HG03097 (cell line): ENCODE data around the gene CDSN.

Source experiments
- ATAC-seq: cut with Tn5 transposase; IDR thresholded peaks from one replicate; pipeline ENCODE4 v1.9.1; 2021; ENCODE audit not compliant: unreplicated experiment, low FRiP score

The CDSN gene

DNA sequence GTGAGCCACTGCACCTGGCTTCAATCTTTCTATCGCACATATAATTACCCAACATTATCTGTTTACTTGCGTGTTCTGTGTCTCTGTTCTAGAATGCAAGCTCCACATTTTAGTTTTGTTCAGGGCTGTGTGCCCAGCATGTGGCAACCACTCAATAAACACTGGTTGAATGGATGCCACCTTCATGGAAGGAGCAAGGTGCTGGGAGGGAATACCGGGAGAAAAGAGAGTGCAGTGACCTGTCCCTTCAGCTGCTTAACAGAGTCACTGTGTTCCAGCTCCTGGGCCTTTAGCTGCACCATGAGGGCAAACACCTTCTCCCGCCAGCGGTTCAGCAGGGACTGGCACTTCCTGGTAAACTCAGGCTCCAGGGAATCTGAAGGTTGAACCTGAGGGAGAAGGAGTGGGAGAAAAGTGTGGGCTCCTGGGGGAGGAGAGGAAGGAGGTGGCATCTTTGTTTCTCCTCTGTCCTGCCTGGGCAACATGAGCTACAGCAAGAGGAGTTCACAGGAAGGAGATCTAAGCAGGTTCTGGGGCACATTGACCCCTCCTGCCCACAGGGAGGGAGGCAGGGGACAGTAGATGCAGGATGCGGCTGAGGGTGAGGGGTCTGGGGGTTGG is 29.7 kb upstream of the CDSN start:
- no peak for ATAC-seq

DNA sequence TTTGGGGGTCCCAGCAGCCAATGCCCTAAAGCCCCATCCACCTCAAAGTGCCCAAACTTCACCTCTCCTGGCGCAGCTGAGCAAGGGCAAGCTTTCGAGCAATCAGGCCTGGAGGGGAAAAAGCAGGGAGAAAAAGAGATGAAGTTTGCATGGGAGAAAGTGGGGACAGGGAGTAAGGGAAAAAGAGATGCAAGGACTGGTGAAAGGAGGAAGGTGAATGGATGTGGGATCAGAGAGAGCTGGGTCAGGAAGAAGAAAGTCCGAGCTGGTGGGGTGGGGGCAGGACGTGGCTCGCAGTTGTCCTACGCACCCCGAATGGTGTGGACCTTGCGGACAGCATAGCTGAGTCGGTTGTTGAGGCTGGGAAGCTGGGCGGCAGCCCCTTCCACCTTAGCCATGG is 25.1 kb upstream of the CDSN start:
- no peak for ATAC-seq

DNA sequence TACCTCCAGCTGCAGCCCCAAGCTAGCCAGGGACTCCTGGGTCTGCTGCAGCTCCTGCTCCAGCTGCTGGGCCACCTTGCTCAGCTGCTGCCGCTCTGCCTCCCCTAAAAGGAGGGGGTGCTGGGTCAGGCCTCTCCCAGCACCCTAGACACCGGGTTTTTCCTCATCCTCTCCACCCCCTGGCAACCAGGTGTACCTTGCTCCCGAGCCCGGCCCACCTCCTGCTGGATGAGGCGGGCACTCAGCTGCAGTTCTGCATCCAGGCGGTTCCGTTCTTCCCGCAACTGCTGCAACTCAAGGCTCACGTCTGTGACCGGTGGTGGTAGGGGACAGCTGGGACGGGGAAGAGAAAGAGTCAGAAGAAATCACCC is 24.7 kb upstream of the CDSN start:
- no peak for ATAC-seq

DNA sequence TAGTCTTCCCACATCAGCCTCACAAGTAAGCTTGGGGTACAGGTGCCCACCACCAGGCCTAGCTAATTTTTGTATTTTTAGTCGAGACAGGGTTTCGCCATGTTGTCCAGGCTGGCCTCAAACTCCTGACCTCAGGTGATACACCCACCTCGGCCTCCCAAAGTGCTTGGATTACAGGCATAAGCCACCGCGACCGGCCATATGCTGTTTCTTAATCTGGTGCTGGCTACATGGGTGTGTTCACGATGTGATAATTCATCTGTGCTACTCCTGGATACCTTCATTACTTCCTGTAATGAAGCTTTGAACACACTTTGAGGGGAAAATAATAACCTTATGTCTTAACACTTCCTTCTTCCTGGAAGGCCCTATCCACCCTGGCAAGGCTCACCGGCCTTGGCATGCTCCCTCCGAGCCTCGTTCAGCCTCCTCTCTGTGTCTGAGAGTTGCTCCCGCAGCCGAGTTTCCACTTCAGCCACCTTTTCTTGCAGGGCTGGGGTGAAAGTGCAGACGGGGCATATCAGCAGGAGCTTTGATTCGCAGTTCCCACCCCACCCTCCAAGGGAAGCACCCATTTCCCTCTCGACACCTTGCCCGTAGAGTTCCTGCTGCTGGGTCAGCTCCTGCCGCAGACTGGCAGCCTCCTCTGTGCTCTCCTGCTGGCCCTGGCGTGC is 24.2 kb upstream of the CDSN start:
- ATAC-seq: no peak

DNA sequence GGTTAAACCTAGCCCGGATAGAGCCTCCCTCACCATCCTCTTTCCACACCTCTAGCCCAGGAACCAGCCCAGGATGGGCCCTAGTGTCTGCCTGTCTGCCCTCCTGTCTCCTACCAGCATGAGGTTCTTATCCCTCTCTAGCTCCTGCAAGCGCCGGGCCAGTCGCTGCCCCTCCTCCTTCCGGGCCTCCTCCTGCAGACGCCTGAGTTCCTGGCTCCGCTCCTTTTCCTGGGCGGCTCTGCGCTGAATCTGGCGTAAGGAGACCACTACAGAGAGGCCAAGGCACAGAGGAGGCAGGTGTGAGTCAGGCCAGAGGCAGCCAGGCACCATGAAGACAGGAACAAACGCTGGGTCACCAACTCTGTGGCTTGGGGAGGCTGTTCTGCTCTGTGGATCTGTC is 22.9 kb upstream of the CDSN start:
- ATAC-seq: no peak

DNA sequence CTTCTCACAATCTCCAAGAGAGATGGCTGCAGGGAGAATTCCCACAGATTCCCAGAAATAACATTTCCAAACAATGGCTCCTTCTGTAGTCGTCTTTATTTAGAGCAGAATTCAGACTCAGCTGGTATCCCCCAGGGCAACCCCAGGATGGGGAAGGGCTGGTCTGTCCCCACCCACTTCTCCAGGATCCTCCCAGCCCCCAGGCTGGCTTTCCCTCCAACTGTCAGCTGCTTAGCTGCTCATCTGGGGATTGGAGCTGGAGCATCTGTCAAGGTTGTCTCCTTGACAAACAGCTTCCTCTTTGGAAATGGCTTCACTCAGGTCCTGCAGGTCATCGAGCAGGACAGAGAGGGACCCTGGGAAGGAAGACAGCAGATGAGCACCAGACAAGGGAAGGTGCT is 22.1 kb upstream of the CDSN start:
- no peak for ATAC-seq

DNA sequence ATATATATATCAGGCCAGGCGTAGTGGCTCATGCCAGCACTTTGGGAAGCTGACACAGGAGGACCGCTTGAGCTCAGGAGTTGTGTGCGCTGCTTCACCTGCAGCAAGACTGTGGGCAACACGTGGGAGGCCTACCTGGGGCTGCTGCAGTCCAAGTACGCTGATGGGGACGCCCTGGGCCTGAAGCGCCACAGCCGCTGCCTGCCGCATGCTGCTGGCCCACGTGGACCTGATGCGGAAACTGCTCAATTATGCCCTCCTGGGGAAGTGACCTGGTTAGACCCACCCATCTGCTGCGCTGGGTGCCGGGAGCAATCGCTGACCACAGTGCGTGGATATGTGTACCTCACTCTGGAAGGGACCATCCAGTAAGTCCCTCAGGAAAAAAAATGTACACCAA is 20.4 kb upstream of the CDSN start:
- ATAC-seq: no peak

DNA sequence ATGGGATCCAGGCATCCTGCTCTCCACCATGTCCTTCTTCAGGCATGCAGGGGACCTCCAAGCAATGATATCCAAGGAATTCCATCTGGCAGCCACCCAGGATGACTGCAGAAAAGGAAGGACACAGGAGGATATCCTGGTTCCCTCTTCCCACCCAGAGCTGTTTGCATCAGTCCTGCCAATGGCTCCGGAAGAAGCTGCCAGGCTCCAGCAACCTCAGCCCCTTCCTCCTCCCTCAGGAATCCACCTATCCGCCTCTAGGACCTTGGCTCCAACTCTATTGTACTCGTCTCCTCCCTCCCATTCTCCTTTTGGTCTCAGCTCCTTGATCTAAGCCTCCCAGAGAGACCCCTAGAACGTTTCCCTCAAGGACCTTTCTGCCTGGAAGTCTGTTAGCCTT is 19.4 kb upstream of the CDSN start:
- no peak for ATAC-seq

DNA sequence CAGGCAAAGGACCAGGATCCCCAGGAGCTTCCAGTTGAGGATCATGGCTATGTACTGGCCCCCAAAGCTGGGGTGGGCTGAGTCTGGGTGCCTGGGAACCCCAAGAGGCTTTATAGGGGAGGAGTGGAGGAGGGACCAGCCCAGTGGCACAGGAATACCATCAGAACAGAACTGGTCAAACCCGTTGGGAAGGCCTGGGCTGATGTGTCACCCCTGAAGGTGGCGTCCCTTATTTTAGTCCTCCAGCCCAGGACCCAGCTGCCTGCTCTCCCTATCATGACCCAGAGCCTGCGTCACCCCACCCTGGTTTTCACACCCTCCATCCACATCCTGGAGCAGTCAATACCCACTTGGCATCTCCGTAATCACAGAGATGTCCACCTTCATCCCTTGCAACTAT is 18.7 kb upstream of the CDSN start, which contains the start of gene PSORS1C2:
PSORS1C2 (minus strand) TSS at position 85 of the 400 bp plus-strand sequence; CDS start at position 45, 40 bp downstream.
- no peak for ATAC-seq

DNA sequence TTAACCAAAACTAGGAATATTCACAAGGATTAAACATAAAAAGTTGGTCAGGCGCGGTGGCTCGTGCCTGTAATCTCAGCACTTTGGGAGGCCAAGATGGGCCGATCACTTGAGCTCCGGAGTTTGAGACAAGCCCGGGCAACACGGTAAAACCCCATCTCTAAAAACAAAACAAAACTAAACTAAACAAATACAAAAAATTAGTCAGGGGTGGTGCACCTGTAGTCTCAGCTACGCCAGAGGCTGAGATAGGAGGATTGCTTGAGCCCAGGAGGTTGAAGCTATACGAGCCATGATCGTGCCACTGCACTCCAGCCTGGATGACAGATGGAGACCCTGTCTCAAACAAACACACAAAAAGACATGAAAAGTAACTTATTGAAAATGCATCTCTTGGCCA is 15.5 kb upstream of the CDSN start:
- no peak for ATAC-seq

DNA sequence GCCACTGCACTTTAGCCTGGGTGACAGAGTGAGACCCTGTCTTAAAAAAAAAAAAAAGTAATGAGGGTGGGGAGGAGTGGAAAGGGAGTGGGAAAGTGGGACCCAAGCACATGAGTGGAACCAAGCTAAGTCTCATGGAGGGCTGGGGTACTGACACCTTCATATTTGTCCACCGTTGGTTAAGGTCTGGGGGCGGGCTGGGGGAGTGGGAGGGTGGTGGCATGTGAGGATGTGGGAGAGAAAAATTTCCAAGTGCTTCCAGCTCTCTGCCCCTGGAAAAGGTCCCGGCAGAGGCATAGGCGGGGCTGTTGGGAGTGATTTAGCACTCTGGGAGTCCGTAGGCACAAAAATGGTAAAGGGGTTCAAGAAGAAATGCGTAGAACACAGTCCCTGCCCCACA is 12.6 kb upstream of the CDSN start:
- no peak for ATAC-seq

DNA sequence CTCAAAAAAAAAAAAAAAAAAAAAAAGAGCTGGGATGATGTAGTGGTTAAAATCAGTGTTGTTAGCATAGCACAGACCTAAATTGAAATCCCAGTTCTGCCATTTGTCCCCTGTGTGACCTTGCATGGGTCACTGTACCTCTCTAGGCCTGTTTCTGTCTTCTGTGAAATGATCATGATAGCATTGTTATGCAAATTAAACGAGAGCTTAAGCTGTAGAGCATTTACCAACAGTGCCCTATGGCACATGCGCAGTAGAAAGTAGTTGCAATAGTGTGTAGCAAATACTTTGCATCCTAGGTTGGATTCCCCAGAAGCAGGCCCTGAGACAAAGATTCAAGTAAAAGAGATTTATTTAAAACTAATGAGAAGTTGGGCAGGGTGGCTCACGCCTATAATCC is 11.3 kb upstream of the CDSN start:
- ATAC-seq: no peak

DNA sequence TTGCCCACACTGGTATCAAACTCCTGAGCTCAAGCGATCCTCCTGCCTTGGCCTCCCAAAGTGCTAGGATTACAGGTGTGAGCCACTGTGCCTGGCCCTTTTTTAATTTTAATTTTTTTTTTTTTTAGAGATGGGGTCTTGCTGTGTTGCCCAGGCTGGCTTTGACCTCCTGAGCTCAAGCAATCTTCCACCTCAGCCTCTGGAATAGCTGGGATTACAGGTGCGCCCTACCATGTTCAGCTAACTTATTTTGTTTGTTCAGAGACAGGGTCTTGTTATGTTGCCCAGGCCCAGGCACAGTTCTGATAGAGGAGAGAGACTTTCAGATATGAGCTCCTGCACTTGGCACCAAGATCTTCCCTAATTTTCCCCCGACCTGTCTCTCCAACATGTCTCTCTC is 10.5 kb upstream of the CDSN start:
- ATAC-seq: no peak

DNA sequence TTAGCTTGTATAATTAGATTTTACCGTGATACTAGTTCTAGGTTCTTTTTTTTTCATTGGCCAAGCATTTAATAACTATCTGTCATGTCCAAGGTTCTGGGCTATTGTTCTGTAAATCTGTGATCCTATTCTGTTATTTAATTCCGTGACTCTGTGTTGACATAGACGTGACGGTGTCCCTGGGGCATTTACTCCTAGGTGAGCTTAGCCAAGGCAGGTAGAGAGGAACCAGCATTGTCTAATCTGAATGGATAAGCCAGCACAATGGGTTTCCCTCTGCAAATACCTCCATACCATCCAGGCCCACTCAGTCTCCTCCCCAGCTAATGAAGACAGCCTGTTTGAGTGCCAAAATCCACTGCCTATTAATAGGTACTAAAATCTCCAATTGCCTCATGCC is 8.9 kb upstream of the CDSN start:
- ATAC-seq: no peak

DNA sequence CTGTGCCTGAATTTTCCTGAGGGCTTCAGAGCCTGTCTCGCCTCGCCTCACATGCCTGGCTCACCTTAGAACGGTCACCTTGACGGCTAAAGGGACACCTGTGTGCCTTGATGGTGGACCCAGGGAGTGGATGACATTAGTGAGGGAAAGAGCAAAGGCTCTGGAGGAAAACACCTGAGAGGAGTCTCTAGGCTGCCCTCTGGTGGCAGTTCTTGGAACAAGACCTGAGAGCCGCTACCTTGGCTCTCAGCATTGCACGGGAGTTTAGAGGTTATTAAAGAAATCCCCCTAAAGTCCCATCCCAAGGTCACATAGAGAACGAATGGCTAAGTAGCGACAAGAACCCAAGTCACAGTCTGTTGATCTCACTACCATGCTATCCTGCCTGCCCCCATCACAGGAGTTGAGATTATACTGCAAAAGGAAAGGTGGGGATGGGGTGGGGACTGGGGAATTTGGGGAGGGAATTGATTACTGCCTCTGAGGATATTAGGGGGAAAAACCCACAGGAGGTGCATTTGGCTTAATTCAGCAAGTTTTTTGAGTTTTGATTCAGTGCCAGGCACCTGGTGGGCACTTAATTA is 7.9 kb upstream of the CDSN start:
- ATAC-seq: no peak

DNA sequence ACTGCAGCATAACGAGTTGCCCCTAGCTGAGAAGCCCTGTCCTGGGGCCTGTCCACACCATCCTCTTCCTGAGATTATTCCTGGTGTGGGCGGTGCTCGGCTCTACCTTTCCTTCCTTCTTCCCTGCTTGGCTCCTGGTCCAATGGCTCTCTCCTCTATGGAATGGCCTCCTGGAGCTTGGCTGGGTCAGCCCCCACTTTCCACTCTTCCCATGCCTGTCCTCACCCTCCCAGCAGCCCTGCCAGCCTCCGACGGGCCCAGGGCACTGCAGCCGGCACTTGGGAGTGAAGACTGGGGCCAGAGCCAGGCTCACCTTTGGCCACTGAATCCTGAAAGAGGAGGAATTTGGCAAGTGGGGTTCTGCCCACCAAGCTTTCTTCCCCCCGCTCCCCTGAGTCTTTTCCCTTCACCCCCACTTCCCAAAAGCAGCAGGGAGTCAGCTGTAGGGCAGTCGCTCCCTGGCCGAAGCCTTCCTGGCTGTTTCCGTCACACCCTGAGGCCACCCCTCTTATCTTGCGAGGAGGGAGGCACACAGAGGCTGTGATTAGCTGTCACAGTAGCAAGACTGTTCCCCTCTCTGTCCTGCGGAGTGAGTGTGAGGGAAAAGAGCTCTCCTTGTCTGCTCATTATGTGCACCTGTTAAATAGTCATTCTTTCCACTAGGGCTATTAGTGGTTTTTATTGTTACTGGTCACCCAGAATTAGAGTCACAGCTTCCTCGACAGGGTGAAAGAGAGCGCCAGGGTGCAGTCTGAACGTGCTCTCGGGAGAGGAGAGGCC is 6.3 kb upstream of the CDSN start:
- no peak for ATAC-seq

DNA sequence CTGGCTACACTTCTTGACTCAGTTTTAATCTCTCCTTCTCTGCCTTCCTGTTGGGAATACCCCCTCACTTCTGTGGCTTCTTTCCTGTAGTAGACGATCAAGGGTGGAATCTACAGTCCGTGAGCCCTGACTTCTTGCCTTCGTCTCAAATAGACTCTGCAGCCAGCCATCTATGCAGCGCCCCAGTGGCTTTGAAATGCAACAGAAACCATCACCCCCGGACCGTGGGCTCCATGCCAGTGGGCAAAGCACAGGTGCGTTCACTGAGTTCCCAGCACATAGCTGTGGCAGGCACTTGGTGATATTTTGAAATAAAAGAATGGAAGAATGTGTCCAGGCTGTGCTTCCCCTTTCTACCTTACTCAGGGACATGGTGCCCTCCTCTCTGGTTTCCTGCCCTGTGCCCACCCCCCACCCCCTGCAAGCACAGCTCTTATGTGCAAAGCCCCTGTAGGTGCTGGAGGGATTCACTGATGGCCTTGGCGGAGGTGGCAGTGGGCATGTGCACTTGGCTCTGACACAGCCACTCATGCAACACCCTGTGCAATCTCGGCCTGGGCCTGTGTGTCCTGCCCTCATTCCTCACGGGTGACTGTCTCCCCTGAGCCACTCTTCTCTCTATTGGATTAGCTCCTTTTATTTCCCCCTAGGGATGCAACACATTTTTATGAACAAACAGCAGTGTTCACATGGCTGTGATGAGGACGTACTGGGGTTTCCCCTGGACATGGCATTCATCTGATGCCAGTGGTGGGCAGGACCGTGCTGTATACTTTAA is 5.5 kb upstream of the CDSN start:
- no peak for ATAC-seq

DNA sequence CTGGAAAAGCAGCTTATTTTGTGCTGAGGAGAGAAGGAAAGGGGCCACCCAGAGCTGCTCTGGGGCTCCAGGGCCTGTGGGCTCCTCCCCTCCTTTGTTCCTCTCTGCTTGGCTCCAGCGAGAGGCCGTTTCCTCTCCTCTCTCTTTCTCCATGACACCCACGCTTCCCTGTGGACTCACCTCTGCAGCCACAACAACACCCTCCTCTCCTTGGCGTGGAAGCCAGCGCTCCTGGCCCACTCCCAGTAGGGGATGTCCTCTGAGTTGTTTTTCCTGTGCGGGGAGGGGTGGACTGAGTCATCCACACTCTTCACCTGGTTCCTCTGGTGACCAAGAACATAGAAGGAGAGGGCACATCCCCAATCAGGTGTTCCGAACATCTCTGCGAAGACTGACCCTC is 4.9 kb upstream of the CDSN start:
- no peak for ATAC-seq

DNA sequence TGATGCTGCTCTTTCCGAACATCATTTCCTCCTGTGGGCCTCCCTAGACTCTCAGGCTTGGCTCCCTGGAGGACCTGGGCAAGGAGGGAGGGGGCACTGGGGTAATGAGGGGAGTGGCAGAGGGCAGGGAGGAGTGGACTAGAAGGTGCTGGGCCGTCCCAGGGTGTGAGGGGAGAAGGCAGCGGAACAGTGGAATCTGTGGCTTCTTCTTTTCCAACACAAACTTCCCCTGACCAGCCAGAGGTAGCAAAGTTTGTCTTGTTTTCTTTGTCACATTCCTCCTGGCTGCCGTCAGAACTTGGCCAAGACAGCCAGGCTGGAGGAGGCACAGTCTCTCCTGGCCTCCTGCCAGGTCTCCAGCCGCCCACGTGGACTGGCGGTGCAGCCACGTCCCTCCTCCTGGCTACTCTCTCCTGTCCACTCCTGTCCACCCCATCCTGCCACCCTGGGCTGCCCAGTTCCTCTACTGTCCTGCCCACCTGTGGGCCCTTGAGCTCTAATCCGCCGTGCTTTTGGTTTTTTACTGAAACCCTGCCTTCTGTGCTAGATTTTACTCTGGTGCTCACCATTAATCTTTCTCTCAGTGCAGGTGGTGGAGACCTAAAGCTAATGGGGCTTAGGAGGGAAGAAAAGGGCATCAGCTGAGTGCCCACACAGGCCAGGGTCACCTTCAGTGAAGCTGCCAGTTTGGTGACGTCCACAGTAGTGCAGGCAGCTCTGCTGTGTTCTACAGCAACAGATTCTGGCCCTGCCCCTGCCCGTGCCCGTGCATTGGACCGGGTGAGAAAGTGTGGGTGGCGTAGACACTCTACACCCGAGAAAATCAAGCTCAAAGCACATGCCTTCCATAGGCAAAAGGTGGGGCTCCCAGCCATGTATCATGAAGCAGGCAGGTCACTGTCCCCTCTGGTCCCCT is 2.8 kb upstream of the CDSN start:
- ATAC-seq: no peak
